Measurements from ENCODE around the gene SPEF2. TPM values are rescaled to one million over a fixed set of nuclear protein-coding genes. Genes with fewer than 3 reads are reported as not detected.

SPEF2 gene
- total and polyA plus RNA-seq, 8 donors, result 4.1 to 11.8 (median 6.2) TPM

DNA sequence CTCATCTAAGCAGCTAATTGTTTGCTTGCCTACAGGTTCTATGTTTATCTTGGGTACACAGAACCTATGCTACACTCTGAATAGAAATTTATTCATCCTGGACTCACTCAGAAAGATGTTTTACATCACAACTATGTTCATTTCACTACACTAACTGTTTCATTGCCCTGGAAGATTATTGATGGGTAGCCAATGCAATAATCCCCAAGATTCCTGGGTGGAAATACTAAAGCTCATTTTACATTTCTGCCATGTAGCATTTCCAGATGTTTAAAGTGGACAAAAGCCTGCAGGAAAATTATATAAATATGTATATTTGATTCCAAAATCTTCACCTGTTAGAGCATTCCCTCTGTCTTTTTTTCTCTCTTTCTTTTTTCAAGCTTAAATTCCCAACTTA, 187.2 kb downstream of the SPEF2 start:
- DNase-seq, result no peak
- FAIRE-seq, result no peak
- TF ChIP-seq, protein P1, sequence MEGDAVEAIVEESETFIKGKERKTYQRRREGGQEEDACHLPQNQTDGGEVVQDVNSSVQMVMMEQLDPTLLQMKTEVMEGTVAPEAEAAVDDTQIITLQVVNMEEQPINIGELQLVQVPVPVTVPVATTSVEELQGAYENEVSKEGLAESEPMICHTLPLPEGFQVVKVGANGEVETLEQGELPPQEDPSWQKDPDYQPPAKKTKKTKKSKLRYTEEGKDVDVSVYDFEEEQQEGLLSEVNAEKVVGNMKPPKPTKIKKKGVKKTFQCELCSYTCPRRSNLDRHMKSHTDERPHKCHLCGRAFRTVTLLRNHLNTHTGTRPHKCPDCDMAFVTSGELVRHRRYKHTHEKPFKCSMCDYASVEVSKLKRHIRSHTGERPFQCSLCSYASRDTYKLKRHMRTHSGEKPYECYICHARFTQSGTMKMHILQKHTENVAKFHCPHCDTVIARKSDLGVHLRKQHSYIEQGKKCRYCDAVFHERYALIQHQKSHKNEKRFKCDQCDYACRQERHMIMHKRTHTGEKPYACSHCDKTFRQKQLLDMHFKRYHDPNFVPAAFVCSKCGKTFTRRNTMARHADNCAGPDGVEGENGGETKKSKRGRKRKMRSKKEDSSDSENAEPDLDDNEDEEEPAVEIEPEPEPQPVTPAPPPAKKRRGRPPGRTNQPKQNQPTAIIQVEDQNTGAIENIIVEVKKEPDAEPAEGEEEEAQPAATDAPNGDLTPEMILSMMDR (IDR thresholded peaks at IDR 0.05), result no peak
- Histone ChIP-seq H3K4me3 (no peak overlapping the region), H3K27me3 (no peaks in the 10 kb centered on the region), H3K27ac (no peak overlapping the region), H3K9me3 (no peaks in the 10 kb centered on the region), H3K4me1 (no peaks in the 10 kb centered on the region), H3K36me3 (no peaks in the 10 kb centered on the region)
- ATAC-seq, result peak in 1 of 4 donors; percentile 22
- intact Hi-C loops (cut with DNase I), result no loop called here

DNA sequence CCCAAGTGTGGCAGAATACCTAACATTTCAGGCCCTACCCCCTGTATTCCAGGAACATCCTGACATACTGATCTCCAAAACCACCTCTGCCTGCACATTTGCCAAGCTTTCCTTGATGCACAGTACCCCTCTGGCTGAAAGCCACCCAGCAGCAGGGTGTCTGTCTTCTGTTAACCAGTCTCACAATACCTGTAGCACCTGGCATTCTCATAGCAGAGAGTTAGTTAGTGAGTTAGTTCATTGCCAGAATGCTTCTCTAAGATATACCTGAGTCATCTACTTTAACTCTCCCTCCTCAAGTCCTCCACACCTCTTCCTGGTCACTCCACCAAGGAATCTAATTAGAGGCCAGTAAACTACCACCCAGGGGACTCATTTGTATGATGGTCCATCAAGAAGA, 192.9 kb downstream of the SPEF2 start:
- H3K27ac ChIP-seq, result no peak overlapping the region
- H3K4me3 ChIP-seq, result no peak overlapping the region
- DNase-seq (no peak), FAIRE-seq (no peak), ATAC-seq (no peak)
- TF ChIP-seq, protein P1 (IDR thresholded peaks at IDR 0.05), result no peak
- H3K27me3 ChIP-seq, result no peaks in the 10 kb centered on the region
- no peaks in the 10 kb centered on the region for H3K9me3 ChIP-seq
- no peaks in the 10 kb centered on the region for H3K4me1 ChIP-seq
- H3K36me3 ChIP-seq, result no peaks in the 10 kb centered on the region
- intact Hi-C loops (cut with DNase I), result no loop called here

DNA sequence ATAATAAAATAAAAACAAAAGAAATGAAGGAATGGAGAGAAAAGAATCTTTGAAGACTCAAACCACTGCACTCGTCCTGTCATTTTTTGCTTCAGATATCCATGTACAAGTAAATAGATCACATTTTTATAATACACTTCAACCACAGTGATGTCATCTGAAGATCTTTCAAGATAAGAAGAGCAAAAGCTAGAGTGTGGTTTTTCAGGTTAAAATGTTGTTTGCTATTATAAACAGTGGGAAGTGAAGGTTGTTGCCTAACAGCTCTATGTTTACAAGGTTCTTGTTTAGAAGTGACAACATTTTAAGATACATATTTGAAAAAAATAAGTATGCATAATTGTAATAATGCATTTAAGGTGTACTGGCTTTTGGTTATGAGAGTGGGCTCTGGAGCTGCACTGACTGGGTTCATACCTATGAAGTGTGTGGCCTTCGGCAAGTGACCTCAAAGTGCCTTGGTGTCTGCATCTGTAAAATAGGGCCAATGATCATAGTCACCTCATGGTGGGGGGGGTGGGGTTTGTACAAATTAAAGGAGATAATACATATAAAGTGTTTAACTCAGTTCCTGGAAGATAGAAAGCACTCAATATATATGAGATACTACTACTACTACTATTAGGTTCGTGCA, 193.6 kb downstream of the SPEF2 start:
- 64 to 73% methylated on average over 3 of the region's 3 CpGs for WGBS, 2 donors
- H3K27me3 ChIP-seq, result no peaks in the 10 kb centered on the region
- no peaks in the 10 kb centered on the region for H3K9me3 ChIP-seq
- H3K36me3 ChIP-seq, result no peaks in the 10 kb centered on the region
- no peaks in the 10 kb centered on the region for H3K4me1 ChIP-seq
- TF ChIP-seq, protein P1 (IDR thresholded peaks at IDR 0.05), result no peak
- FAIRE-seq (no peak), ATAC-seq (no peak), DNase-seq (no peak)
- H3K27ac ChIP-seq, result no peak overlapping the region
- intact Hi-C loops (cut with DNase I), result no loop called here
- H3K4me3 ChIP-seq, result no peak overlapping the region

DNA sequence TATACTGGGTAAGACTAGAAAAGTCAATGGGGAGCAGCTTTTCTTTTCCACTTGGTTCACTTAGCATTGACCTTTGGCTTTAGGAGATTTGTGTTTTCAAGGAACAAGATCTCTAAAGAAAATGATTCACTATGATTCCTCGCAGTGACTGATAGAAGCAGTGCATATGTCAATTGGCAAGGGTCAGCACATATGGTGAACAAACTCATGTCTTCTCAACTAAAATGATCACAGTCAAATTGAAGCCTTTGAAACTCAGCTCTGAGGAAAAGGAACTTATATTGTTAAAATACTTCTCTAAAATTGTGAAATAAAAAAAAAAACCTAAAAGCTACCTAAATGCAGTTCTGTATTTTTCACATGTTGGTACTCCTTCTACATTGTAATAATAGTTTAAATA, 195.9 kb downstream of the SPEF2 start:
- WGBS, 2 donors, result 76 to 88% methylated on average over 1 of the region's 1 CpG
- no peaks in the 10 kb centered on the region for H3K9me3 ChIP-seq
- intact Hi-C loops (cut with DNase I), result no loop called here
- H3K36me3 ChIP-seq, result no peaks in the 10 kb centered on the region
- ATAC-seq (no peak), DNase-seq (no peak), FAIRE-seq (no peak)
- H3K4me1 ChIP-seq, result no peaks in the 10 kb centered on the region
- no peak overlapping the region for H3K27ac ChIP-seq
- no peak overlapping the region for H3K4me3 ChIP-seq
- H3K27me3 ChIP-seq, result no peaks in the 10 kb centered on the region
- TF ChIP-seq, protein P1 (IDR thresholded peaks at IDR 0.05), result no peak

DNA sequence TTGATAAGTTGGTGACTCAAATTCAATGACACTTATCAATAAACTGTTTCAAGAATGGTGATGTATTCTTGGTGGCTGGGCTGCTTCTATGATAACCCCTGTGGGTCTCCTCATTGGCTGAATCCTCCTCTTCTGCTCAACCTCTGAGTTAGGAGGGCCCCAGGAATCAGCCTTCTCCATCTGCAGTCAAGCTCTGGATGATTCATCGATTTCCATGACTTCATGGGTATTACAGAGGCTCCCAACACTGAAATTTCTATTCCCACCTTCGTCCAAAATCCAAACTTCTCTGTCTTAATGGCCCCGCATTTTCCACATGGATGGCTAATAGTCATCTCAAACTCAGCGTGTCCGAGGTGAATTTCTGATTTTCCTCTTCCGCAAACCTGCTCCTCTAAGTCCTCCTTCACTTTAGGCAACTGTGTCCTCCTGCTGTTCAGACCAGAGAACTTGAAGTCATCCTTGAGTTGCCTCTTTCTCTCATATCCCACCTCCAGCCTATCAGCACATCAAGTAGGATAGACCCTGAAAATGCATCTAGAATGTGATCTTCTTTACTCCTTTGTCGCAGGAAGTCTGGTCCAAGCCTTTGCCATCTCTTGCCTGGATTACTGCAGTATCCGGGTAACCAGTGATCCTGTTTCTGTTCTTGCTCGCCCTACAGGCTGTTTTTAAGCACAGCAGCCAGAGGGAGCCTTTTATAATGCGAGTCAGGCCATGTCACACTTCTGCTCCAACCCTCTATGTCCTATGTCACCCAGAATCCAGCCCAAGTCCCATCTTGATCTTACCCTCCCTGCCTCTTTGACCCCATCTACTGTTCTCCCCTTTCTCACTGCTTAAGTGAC, 197.7 kb downstream of the SPEF2 start:
- H3K36me3 ChIP-seq, result no peaks in the 10 kb centered on the region
- H3K9me3 ChIP-seq, result no peaks in the 10 kb centered on the region
- no peaks in the 10 kb centered on the region for H3K27me3 ChIP-seq
- FAIRE-seq (no peak), ATAC-seq (peak in 2 of 4 donors; percentile 49 to 52), DNase-seq (no peak)
- H3K4me3 ChIP-seq, result no peak overlapping the region
- TF ChIP-seq, protein P1 (IDR thresholded peaks at IDR 0.05), result peak in 1 of 4 donors; percentile 37
- H3K4me1 ChIP-seq, result no peaks in the 10 kb centered on the region
- 76 to 83% methylated on average over 10 of the region's 10 CpGs for WGBS, 2 donors
- H3K27ac ChIP-seq, result no peak overlapping the region
- intact Hi-C loops (cut with DNase I), result no loop called here

Data from pancreas (tissue), 10 donors.